Stomach (tissue), 4 donors: Measurements from ENCODE around the gene TGM1.

Source experiments
- EP300 ChIP-seq: sonication (generic); formaldehyde crosslinking; IDR thresholded peaks from one replicate; pipeline ENCODE4 v1.6.1; 2017; ENCODE audit warnings: antibody characterized with exemption
- TF ChIP-seq, protein P1 (sequence below), 7 experiments: fragments of 450-650 bp in 4 of 7; fragments of 200-600 bp in 3 of 7; sonication (generic) in 3 of 7; IDR thresholded peaks; one replicate each; pipeline ENCODE4 v1.5.1; 2016 to 2019; ENCODE audit warnings: antibody characterized with exemption in 7 of 7, control low read depth in 2 of 7, mild to moderate bottlenecking in 1 of 7

DNA sequence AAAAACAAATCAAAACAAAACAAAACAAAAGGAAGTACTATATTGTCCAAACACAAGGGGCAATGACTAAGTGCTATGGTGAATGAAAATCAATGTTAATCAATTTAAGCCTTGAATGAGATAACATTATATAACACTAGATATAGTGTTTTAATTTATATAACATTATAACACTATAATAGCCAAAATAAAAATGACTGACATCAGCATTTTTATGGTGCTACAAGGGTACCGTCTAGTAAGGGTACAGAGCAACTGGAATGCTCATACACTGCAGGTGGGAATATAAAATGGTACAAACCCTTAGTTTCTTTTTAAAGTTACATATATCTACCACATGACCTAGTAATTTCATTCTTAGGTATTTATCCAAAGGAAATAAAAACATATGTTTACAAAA, 36.5 kb downstream of the TGM1 start:
- no peak for TF ChIP-seq EP300
- TF ChIP-seq, protein P1, sequence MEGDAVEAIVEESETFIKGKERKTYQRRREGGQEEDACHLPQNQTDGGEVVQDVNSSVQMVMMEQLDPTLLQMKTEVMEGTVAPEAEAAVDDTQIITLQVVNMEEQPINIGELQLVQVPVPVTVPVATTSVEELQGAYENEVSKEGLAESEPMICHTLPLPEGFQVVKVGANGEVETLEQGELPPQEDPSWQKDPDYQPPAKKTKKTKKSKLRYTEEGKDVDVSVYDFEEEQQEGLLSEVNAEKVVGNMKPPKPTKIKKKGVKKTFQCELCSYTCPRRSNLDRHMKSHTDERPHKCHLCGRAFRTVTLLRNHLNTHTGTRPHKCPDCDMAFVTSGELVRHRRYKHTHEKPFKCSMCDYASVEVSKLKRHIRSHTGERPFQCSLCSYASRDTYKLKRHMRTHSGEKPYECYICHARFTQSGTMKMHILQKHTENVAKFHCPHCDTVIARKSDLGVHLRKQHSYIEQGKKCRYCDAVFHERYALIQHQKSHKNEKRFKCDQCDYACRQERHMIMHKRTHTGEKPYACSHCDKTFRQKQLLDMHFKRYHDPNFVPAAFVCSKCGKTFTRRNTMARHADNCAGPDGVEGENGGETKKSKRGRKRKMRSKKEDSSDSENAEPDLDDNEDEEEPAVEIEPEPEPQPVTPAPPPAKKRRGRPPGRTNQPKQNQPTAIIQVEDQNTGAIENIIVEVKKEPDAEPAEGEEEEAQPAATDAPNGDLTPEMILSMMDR (IDR thresholded peaks at IDR 0.05), result no peak
